ENCODE measurements around the gene CERCAM.

The CERCAM gene

GRCh38 chr9:128457207-128457606 is 36.5 kb downstream of the CERCAM start:
- DNase-seq, result no peak

GRCh38 chr9:128459011-128459410 is 38.4 kb downstream of the CERCAM start:
- DNase-seq, result no peak

GRCh38 chr9:128469070-128469469 is 48.4 kb downstream of the CERCAM start:
- no peak for DNase-seq

GRCh38 chr9:128470560-128470959 is 49.9 kb downstream of the CERCAM start:
- no peak for DNase-seq

GRCh38 chr9:128473104-128473503 is 52.4 kb downstream of the CERCAM start:
- DNase-seq, result no peak

- no peak for DNase-seq
Observed at GRCh38 chr9:128475867-128476266, 55.2 kb downstream of the CERCAM start.

- no peak for DNase-seq
Observed at GRCh38 chr9:128479262-128479661, 58.6 kb downstream of the CERCAM start.

- DNase-seq, result no peak
Observed at GRCh38 chr9:128481561-128481960, 60.9 kb downstream of the CERCAM start.

GRCh38 chr9:128482186-128482585 is 61.5 kb downstream of the CERCAM start:
- no peak for DNase-seq

GRCh38 chr9:128484686-128485413 is 64.2 kb downstream of the CERCAM start:
- DNase-seq, result no peak

GRCh38 chr9:128485414-128485855 is 64.8 kb downstream of the CERCAM start:
- no peak for DNase-seq

- DNase-seq, result no peak
Observed at GRCh38 chr9:128486201-128486600, 65.5 kb downstream of the CERCAM start.

Data from T1000 (cell line).